Liver (tissue), 9 donors: Measurements from ENCODE around the gene COL27A1. TPM values are rescaled to one million over a fixed set of nuclear protein-coding genes. Genes with fewer than 3 reads are reported as not detected.
"Not testable (repeated sequence)": the region's sequence is repeated elsewhere in the genome, so short reads cannot be mapped to it uniquely, and the experiment has no call there.

Source experiments
- DNase-seq: peaks from one replicate; pipeline ENCODE4 v3.0.0-alpha.2; 2017; ENCODE audit warnings: low spot score
- H3K27ac ChIP-seq, 2 donors: one replicate each; pipeline ENCODE4 v1.7.0; 2013; ENCODE audit warnings: inconsistent platforms in 2 of 2, low read length in 2 of 2, control low read depth in 1 of 2, low read depth in 1 of 2, mild to moderate bottlenecking in 1 of 2
- H3K27me3 ChIP-seq, 4 donors: one replicate each; pipeline versions ENCODE4 v1.6.1 to v1.7.0; 2013; ENCODE audit warnings: low read length in 3 of 4, inconsistent platforms in 1 of 4, mild to moderate bottlenecking in 1 of 4, moderate library complexity in 1 of 4; ENCODE audit not compliant: control insufficient read depth in 4 of 4, insufficient read depth in 4 of 4
- H3K36me3 ChIP-seq, 4 donors: one replicate each; pipeline versions ENCODE4 v1.6.1 to v1.7.0; 2013; ENCODE audit warnings: low read length in 3 of 4, mild to moderate bottlenecking in 3 of 4, low read depth in 1 of 4, moderate library complexity in 1 of 4; ENCODE audit not compliant: control insufficient read depth in 4 of 4, insufficient read depth in 3 of 4
- H3K4me1 ChIP-seq, 4 donors: one replicate each; pipeline versions ENCODE4 v1.6.1 to v1.7.0; 2013; ENCODE audit warnings: low read length in 3 of 4, mild to moderate bottlenecking in 3 of 4, moderate library complexity in 1 of 4; ENCODE audit not compliant: control insufficient read depth in 4 of 4, insufficient read depth in 4 of 4
- H3K4me3 ChIP-seq, 3 donors: one replicate each; pipeline versions ENCODE4 v1.6.1 to v1.7.0; 2013; ENCODE audit warnings: low read length in 3 of 3, control low read depth in 1 of 3, low read depth in 1 of 3, mild to moderate bottlenecking in 1 of 3
- H3K9ac ChIP-seq, 2 donors: one replicate each; pipeline ENCODE4 v1.7.0; 2013; ENCODE audit warnings: low read length in 2 of 2, mild to moderate bottlenecking in 2 of 2, moderate library complexity in 2 of 2, control low read depth in 1 of 2, low read depth in 1 of 2
- H3K9me3 ChIP-seq, 4 donors: one replicate each; pipeline versions ENCODE4 v1.6.1 to v1.7.0; 2013; ENCODE audit warnings: low read length in 3 of 4; ENCODE audit not compliant: control insufficient read depth in 4 of 4
- EGR1 ChIP-seq, 2 donors: IDR thresholded peaks; 2 replicates each; pipeline ENCODE4 v1.6.1; 2016 to 2018; ENCODE audit warnings: antibody characterized with exemption in 2 of 2, low read depth in 2 of 2
- FOXA1 ChIP-seq: IDR thresholded peaks from 2 replicates; pipeline ENCODE4 v1.6.1; 2016; ENCODE audit warnings: antibody characterized with exemption
- HNF4A ChIP-seq, 2 donors: conservative IDR thresholded peaks; 2 replicates each; pipeline ENCODE4 v1.6.1; 2016; ENCODE audit warnings: antibody characterized with exemption in 2 of 2, mild to moderate bottlenecking in 2 of 2
- HNF4G ChIP-seq: IDR thresholded peaks from 2 replicates; pipeline ENCODE4 v1.6.1; 2016; ENCODE audit warnings: antibody characterized with exemption
- JUND ChIP-seq, 2 donors: IDR thresholded peaks; 2 replicates each; pipeline ENCODE4 v1.6.1; 2016; ENCODE audit warnings: antibody characterized with exemption in 2 of 2
- RAD21 ChIP-seq, 2 donors: IDR thresholded peaks; 2 replicates each; pipeline ENCODE4 v1.6.1; 2016; ENCODE audit warnings: antibody characterized with exemption in 2 of 2, mild to moderate bottlenecking in 2 of 2
- RXRA ChIP-seq, 2 donors: IDR thresholded peaks; 2 replicates each; pipeline ENCODE4 v1.6.1; 2017 to 2018; ENCODE audit warnings: antibody characterized with exemption in 2 of 2, mild to moderate bottlenecking in 1 of 2
- SP1 ChIP-seq: IDR thresholded peaks from 2 replicates; pipeline ENCODE4 v1.6.1; 2018; ENCODE audit warnings: antibody characterized with exemption, mild to moderate bottlenecking
- TAF1 ChIP-seq: conservative IDR thresholded peaks from 2 replicates; pipeline ENCODE4 v1.6.1; 2016; ENCODE audit warnings: antibody characterized with exemption, mild to moderate bottlenecking
- YY1 ChIP-seq: IDR thresholded peaks from 2 replicates; pipeline ENCODE4 v1.6.1; 2016; ENCODE audit warnings: antibody characterized with exemption, mild to moderate bottlenecking
- WGBS: extraction: QIAGEN DNeasy Blood & Tissue Kit; methylation state at CpG from one replicate; pipeline ENCODE4 v1.1.7; 2013; 5-methylcytosine and 5-hydroxymethylcytosine counted together
- polyA plus RNA-seq, 2 donors: library from polyadenylated mRNA; stranded (reverse) in 1 of 2; unstranded in 1 of 2; fragments of 200-250 nt in 1 of 2; fragments of >200 nt in 1 of 2; fragmentation: Nextera tagmentation in 1 of 2; extraction: Ambion mirVana in 1 of 2; gene quantifications; one replicate each; pipeline versions ENCODE4 v1.2.1 to v1.2.3, GENCODE V29; 2013 to 2015
- total RNA-seq, 2 donors: library from RNA; depleted of rRNA; stranded (reverse); fragments of >200 nt; gene quantifications; one replicate each; pipeline ENCODE4 v1.2.3, GENCODE V29; 2014
- TF ChIP-seq, protein P1 (sequence below): IDR thresholded peaks from 2 replicates; pipeline ENCODE4 v1.6.1; 2016; ENCODE audit warnings: antibody characterized with exemption, mild to moderate bottlenecking
- TF ChIP-seq, protein P2 (sequence below): IDR thresholded peaks from 2 replicates; pipeline ENCODE4 v1.6.1; 2016; ENCODE audit warnings: antibody characterized with exemption
- donor health status: healthy.
- donor health status: healthy.
- donor health status: healthy.
- donor health status: healthy.
- donor health status: healthy.

Gene COL27A1
- total and polyA plus RNA-seq, 4 donors: 7.0 to 20.4 (median 12.0) TPM

DNA sequence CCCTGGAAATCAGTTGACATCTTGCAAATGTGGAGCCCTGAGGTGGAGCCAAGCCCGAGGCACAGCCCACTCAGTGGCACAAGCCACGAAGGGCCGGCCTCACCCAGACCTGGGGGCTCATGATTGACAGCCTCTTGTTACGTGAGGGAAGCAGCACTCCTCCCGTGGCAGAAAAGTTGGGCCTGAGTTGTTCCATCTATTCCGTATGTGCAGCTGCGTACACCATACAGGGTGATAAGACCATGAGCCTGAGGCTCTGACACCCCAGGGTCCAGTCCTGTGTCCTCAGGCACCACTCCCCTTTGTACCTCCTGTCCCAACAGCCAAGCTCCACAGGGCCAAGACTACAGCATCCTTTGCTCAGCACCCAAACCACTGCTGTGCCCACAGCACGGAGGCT is 172.4 kb downstream of the COL27A1 start:
- TF ChIP-seq RAD21 (IDR thresholded peaks at IDR 0.05): no peak
- no peak for TF ChIP-seq HNF4G
- peak in 1 of 2 donors; percentile 3 for TF ChIP-seq JUND (IDR thresholded peaks at IDR 0.05)
- Histone ChIP-seq H3K9ac (no peak overlapping the region), H3K36me3 (peaks cover 0 to 14% (median 7%) of the 10 kb centered on the region in 4 donors), H3K9me3 (no peaks in the 10 kb centered on the region), H3K4me3 (peak overlapping the region; percentile 34 to 70 (median 55)), H3K27ac (peak overlapping the region; percentile 82 to 97), H3K4me1 (peaks cover 9 to 54% (median 41%) of the 10 kb centered on the region in 4 donors), H3K27me3 (no peaks in the 10 kb centered on the region)
- WGBS: 53% methylated on average over 8 of the region's 8 CpGs
- DNase-seq: no peak

DNA sequence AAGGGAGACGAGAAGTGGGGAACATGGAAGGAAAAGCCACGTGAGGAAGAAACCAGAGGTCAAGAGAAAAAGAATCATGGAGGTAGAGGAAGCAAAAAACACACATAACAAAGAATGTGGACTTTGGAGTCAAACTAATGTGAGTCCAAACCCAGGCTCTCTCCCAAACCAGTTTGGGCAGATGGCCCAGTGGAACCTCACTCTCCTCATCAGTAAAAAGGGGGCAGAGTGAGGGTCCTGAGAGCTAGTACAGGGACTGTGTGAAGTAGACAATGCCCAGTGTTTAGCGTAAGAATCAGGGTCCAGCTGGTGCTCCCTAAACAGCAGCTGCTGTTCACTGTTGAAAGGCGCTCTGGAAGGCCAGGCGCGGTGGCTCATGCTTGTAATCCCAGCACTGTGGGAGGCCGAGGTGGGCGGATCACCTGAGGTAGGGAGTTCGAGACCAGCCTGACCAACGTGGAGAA is 173.1 kb downstream of the COL27A1 start:
- TF ChIP-seq FOXA1 (peak; percentile 6), YY1 (peak; percentile 85), HNF4G (peak; percentile 86), RAD21 (IDR thresholded peaks at IDR 0.05) (peak in 1 of 2 donors; percentile 21), SP1 (peak; percentile 88), TAF1 (peak; percentile 28), RXRA (IDR thresholded peaks at IDR 0.05) (peak; percentile 66 to 68), JUND (IDR thresholded peaks at IDR 0.05) (peak; percentile 33 to 38), HNF4A (conservative IDR thresholded peaks at IDR 0.05) (peak; percentile 89 to 94)
- TF ChIP-seq, protein P1, sequence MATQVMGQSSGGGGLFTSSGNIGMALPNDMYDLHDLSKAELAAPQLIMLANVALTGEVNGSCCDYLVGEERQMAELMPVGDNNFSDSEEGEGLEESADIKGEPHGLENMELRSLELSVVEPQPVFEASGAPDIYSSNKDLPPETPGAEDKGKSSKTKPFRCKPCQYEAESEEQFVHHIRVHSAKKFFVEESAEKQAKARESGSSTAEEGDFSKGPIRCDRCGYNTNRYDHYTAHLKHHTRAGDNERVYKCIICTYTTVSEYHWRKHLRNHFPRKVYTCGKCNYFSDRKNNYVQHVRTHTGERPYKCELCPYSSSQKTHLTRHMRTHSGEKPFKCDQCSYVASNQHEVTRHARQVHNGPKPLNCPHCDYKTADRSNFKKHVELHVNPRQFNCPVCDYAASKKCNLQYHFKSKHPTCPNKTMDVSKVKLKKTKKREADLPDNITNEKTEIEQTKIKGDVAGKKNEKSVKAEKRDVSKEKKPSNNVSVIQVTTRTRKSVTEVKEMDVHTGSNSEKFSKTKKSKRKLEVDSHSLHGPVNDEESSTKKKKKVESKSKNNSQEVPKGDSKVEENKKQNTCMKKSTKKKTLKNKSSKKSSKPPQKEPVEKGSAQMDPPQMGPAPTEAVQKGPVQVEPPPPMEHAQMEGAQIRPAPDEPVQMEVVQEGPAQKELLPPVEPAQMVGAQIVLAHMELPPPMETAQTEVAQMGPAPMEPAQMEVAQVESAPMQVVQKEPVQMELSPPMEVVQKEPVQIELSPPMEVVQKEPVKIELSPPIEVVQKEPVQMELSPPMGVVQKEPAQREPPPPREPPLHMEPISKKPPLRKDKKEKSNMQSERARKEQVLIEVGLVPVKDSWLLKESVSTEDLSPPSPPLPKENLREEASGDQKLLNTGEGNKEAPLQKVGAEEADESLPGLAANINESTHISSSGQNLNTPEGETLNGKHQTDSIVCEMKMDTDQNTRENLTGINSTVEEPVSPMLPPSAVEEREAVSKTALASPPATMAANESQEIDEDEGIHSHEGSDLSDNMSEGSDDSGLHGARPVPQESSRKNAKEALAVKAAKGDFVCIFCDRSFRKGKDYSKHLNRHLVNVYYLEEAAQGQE: peak; percentile 47
- TF ChIP-seq, protein P2, sequence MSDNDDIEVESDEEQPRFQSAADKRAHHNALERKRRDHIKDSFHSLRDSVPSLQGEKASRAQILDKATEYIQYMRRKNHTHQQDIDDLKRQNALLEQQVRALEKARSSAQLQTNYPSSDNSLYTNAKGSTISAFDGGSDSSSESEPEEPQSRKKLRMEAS: peak; percentile 73
- Histone ChIP-seq H3K36me3 (peaks cover 0 to 14% (median 7%) of the 10 kb centered on the region in 4 donors), H3K4me3 (peak overlapping the region; percentile 34 to 70 (median 55)), H3K27ac (peak overlapping the region; percentile 82 to 97), H3K4me1 (peaks cover 9 to 56% (median 41%) of the 10 kb centered on the region in 4 donors)
- H3K9me3 ChIP-seq, DNase-seq, H3K27me3 ChIP-seq, H3K9ac ChIP-seq: not testable (repeated sequence)
- WGBS: 35% methylated on average over 10 of the region's 10 CpGs

DNA sequence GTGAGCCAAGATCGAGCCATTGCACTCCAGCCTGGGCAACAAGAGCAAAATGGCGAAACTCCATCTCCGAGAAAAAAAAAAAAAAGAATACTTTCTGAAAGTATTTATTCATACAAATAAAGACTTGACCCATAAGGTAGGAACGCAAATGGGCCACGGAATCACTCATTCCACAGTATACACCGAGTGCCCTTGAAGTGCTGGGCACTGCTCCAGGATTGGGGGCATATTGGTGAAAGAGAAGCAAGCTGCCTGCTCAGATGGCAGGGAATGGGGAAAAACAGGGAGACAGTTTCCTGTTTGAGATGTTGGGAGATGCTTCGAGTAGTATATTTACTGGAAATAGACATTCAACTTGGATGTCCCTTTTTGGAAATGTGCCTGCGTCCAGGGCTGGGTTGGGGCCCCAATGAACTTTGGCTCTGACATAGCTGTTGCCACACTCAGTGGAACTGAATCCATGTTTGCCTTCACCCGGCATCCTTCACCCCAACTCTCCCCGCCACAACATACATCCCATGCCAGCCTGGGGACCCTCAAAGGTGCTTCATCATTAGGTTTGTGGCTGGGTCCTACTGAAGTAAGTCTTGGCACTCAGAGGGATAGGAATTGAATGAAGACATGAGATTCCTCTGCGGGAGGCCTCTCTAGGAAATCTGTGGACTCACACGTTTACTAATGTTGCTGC is 173.7 kb downstream of the COL27A1 start:
- Histone ChIP-seq H3K9ac (peak overlapping the region in 1 of 2 donors; percentile 67), H3K4me1 (peaks cover 9 to 51% (median 38%) of the 10 kb centered on the region in 4 donors), H3K27ac (peak overlapping the region; percentile 82 to 97), H3K4me3 (peak overlapping the region; percentile 34 to 70 (median 49))
- peak; percentile 52 for TF ChIP-seq YY1
- peak; percentile 51 for TF ChIP-seq SP1
- TF ChIP-seq HNF4A (conservative IDR thresholded peaks at IDR 0.05): peak; percentile 60 to 63
- peak; percentile 47 to 72 for TF ChIP-seq RXRA (IDR thresholded peaks at IDR 0.05)
- peak in 1 of 2 donors; percentile 19 for TF ChIP-seq JUND (IDR thresholded peaks at IDR 0.05)
- TF ChIP-seq, protein P2: peak; percentile 62
- TF ChIP-seq TAF1: peak; percentile 36
- TF ChIP-seq EGR1 (IDR thresholded peaks at IDR 0.05; ENCODE audit: low read depth in 2 of 2): peak; percentile 24 to 31
- not testable (repeated sequence) for DNase-seq, H3K36me3 ChIP-seq, H3K9me3 ChIP-seq, H3K27me3 ChIP-seq
- 31% methylated on average over 11 of the region's 12 CpGs for WGBS

DNA sequence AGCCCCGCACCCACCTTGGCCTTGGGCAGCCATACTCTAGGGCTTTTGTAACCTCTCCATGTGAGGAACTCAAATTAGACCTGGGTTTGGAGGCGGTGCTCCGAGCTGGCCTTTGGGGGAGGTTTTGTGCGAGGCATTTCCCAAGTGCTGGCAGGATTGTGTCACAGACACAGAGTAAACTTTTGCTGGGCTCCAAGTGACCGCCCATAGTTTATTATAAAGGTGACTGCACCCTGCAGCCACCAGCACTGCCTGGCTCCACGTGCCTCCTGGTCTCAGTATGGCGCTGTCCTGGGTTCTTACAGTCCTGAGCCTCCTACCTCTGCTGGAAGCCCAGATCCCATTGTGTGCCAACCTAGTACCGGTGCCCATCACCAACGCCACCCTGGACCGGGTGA is 174.3 kb downstream of the COL27A1 start, which contains the start of gene ORM2:
Gene ORM2 (plus strand): TSS at position 245 of the 398 bp plus-strand sequence. CDS start 36 bp downstream, at position 281.
- WGBS: 33% methylated on average over 1 of the region's 10 CpGs
- Histone ChIP-seq H3K27ac (peak within 1 kb of the TSS; percentile 82 to 97), H3K4me3 (peak within 1 kb of the TSS; percentile 61 to 75 (median 71)), H3K4me1 (peaks cover 9 to 46% (median 32%) of the 10 kb centered on the region in 4 donors), H3K9ac (peak within 1 kb of the TSS; percentile 67 to 68)
- H3K9me3 ChIP-seq, H3K27me3 ChIP-seq, H3K36me3 ChIP-seq, DNase-seq: not testable (repeated sequence)
